ENCODE results near the gene TRAT1. TPM values are rescaled to one million over a fixed set of nuclear protein-coding genes. Genes with fewer than 3 reads are reported as not detected.

TRAT1 gene
- total and polyA plus RNA-seq, 2 donors (not counting 1 experiment from before 2014, with no cell fraction given), result 0.34 TPM; not detected in 1

DNA sequence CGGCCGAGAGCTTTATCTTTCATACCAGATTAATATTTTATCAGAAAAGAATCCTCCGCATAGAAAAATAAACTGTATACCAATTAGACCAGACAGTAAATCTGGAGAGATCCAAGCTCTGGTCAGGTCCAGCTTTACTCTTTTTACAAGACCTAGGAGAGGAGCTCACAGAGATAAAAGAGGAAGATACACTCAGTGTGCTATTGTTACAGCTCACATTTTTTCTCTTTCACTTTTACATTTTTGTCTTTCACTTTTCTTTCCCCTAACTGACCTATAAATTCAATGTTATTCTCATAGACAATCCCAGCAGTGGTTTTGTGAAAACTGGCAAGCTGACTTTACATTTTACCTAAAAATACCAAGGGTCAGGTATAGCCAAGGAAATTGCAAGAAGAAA lies 75.3 kb downstream of the TRAT1 start:
- TF ChIP-seq CTCF (IDR thresholded peaks at IDR 0.05), result no peak
- no peak for TF ChIP-seq EZH2 (IDR thresholded peaks at IDR 0.05; ENCODE audit: borderline replicate concordance, insufficient read depth, low read depth, low read length, poor library complexity, severe bottlenecking)
- no peak overlapping the region for H3K27ac Mint-ChIP-seq
- DNase-seq (no peak), ATAC-seq (ENCODE audit: low read depth) (no peak)
- no peaks in the 10 kb centered on the region for H4K20me1 ChIP-seq (ENCODE audit: control insufficient read depth, insufficient read depth, low read length, poor library complexity, severe bottlenecking)
- POLR2A ChIA-PET, result no interaction called here
- no peaks in the 10 kb centered on the region for H3K9me3 ChIP-seq (ENCODE audit: control extremely low read depth in 1 of 3, control insufficient read depth in 2 of 3, insufficient read depth in 1 of 3, low read length in 2 of 3)
- no peaks in the 10 kb centered on the region for H3K27me3 ChIP-seq (replicated peaks in 1 of 4; ENCODE audit: control extremely low read depth in 1 of 4, control insufficient read depth in 3 of 4, insufficient read depth in 4 of 4, low read length in 3 of 4)
- no peak overlapping the region for H3K4me3 ChIP-seq (ENCODE audit: control extremely low read depth in 1 of 5, extremely low read depth in 1 of 5, insufficient read depth in 1 of 5, low read depth in 2 of 5, low read length in 4 of 5)
- H3K4me1 Mint-ChIP-seq, result peaks cover 4% of the 10 kb centered on the region
- CTCF ChIA-PET, result no interaction called here
- no peaks in the 10 kb centered on the region for H3K4me1 ChIP-seq (ENCODE audit: control insufficient read depth in 2 of 2, insufficient read depth in 2 of 2, low read length in 2 of 2)
- intact Hi-C loops (cut with micrococcal nuclease), result no loop called here
- H3K36me3 ChIP-seq (replicated peaks in 1 of 2; ENCODE audit: control extremely low read depth in 1 of 2, control insufficient read depth in 1 of 2, extremely low read depth in 1 of 2, insufficient read depth in 2 of 2, low read length in 1 of 2), result no peaks in the 10 kb centered on the region
- no peak overlapping the region for H3K4me2 ChIP-seq (replicated peaks; ENCODE audit: low read depth, low read length, poor library complexity, severe bottlenecking)
- no peaks in the 10 kb centered on the region for H3K79me2 ChIP-seq (ENCODE audit: control insufficient read depth, insufficient read depth, low read length)
- no peak overlapping the region for H2AFZ ChIP-seq (ENCODE audit: insufficient read depth, low read depth, low read length, poor library complexity, severe bottlenecking)
- H3K9me3 Mint-ChIP-seq (ENCODE audit: insufficient read depth), result no peaks in the 10 kb centered on the region
- no peak overlapping the region for H3K9ac ChIP-seq (ENCODE audit: low read length)
- peaks cover 4% of the 10 kb centered on the region for H3K27me3 Mint-ChIP-seq
- no peak overlapping the region for H3K27ac ChIP-seq (ENCODE audit: low read length in 2 of 2)
- whole genome bisulfite sequencing (ENCODE audit: insufficient coverage), result 100% methylated on average over 1 of the region's 3 CpGs
- no peak overlapping the region for H3K4me3 Mint-ChIP-seq

DNA sequence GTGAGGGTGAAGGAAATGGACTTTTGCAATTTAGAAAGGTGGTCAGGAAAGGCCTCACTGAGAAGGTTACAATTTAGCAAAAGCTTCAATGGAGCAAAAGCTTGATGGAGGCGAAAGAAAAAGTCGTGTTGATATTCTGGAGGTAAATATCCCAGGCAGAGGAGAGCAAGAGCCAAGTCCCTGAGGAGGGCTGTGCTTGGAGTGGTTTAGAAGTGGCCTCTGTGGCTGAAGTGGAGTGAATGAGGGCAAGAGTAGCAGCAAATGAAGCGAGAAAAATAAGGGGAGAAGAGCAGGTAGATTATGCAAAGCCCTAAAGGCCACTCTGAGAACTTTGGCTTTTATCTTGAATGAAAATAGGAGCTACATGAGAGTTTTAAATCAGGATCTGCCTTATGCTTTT lies 76.9 kb downstream of the TRAT1 start:
- peak overlapping the region; percentile 22 for H2AFZ ChIP-seq (ENCODE audit: insufficient read depth, low read depth, low read length, poor library complexity, severe bottlenecking)
- H4K20me1 ChIP-seq (ENCODE audit: control insufficient read depth, insufficient read depth, low read length, poor library complexity, severe bottlenecking), result no peaks in the 10 kb centered on the region
- no peak for TF ChIP-seq CTCF (IDR thresholded peaks at IDR 0.05)
- TF ChIP-seq EZH2 (IDR thresholded peaks at IDR 0.05; ENCODE audit: borderline replicate concordance, insufficient read depth, low read depth, low read length, poor library complexity, severe bottlenecking), result no peak
- H3K79me2 ChIP-seq (ENCODE audit: control insufficient read depth, insufficient read depth, low read length), result no peaks in the 10 kb centered on the region
- no peak overlapping the region for H3K27ac ChIP-seq (ENCODE audit: low read length in 2 of 2)
- ATAC-seq (ENCODE audit: low read depth), result no peak
- no peak overlapping the region for H3K27ac Mint-ChIP-seq
- H3K4me2 ChIP-seq (replicated peaks; ENCODE audit: low read depth, low read length, poor library complexity, severe bottlenecking), result no peak overlapping the region
- H3K27me3 Mint-ChIP-seq, result peaks cover 4% of the 10 kb centered on the region
- H3K4me1 Mint-ChIP-seq, result peaks cover 4% of the 10 kb centered on the region
- no peaks in the 10 kb centered on the region for H3K9me3 Mint-ChIP-seq (ENCODE audit: insufficient read depth)
- H3K4me3 Mint-ChIP-seq, result no peak overlapping the region
- intact Hi-C loops (cut with micrococcal nuclease), result no loop called here
- no peak for DNase-seq
- no peaks in the 10 kb centered on the region for H3K27me3 ChIP-seq (replicated peaks in 1 of 4; ENCODE audit: control extremely low read depth in 1 of 4, control insufficient read depth in 3 of 4, insufficient read depth in 4 of 4, low read length in 3 of 4)
- POLR2A ChIA-PET, result no interaction called here
- no peaks in the 10 kb centered on the region for H3K9me3 ChIP-seq (ENCODE audit: control extremely low read depth in 1 of 3, control insufficient read depth in 2 of 3, insufficient read depth in 1 of 3, low read length in 2 of 3)
- no peak overlapping the region for H3K4me3 ChIP-seq (ENCODE audit: control extremely low read depth in 1 of 5, extremely low read depth in 1 of 5, insufficient read depth in 1 of 5, low read depth in 2 of 5, low read length in 4 of 5)
- CTCF ChIA-PET, result no interaction called here
- no peak overlapping the region for H3K9ac ChIP-seq (ENCODE audit: low read length)
- no peaks in the 10 kb centered on the region for H3K36me3 ChIP-seq (replicated peaks in 1 of 2; ENCODE audit: control extremely low read depth in 1 of 2, control insufficient read depth in 1 of 2, extremely low read depth in 1 of 2, insufficient read depth in 2 of 2, low read length in 1 of 2)
- 90% methylated on average over 2 of the region's 3 CpGs for WGBS (ENCODE audit: insufficient coverage)
- H3K4me1 ChIP-seq (ENCODE audit: control insufficient read depth in 2 of 2, insufficient read depth in 2 of 2, low read length in 2 of 2), result no peaks in the 10 kb centered on the region

Other genes starting within 250 kb of the TRAT1 start
- 8.8 and 11.0 TPM in 2 replicates for gene CIP2A, start 233.3 kb upstream of the TRAT1 start, total RNA-seq
- gene CIP2A, start 233.3 kb upstream of the TRAT1 start, polyA plus RNA-seq, result 2.0 and 2.3 TPM in 2 replicates
- gene DZIP3, start 233.1 kb upstream of the TRAT1 start, total RNA-seq, result 10.5 and 11.1 TPM in 2 replicates
- 6.8 and 9.1 TPM in 2 replicates for gene DZIP3, start 233.1 kb upstream of the TRAT1 start, polyA plus RNA-seq
- gene RETNLB, start 65.4 kb upstream of the TRAT1 start, total RNA-seq, result not detected in 2 replicates
- not detected in 2 replicates for gene RETNLB, start 65.4 kb upstream of the TRAT1 start, polyA plus RNA-seq
- not detected in 2 replicates for gene GUCA1C, start 131.1 kb downstream of the TRAT1 start, total RNA-seq
- gene GUCA1C, start 131.1 kb downstream of the TRAT1 start, polyA plus RNA-seq, result not detected in 2 replicates